ENCODE data around the gene AP2M1.

GRCh38 chr3:184186902-184187207, 12.2 kb downstream of the AP2M1 start:
- TF ChIP-seq CTCF (IDR thresholded peaks at IDR 0.05), result no peak
- TF ChIP-seq POLR2A (IDR thresholded peaks at IDR 0.05), result no peak

All from heart left ventricle (tissue), 13 donors.